Liver (tissue), 9 donors: ENCODE measurements around the gene ZNF518A. TPM values are rescaled to one million over a fixed set of nuclear protein-coding genes. Genes with fewer than 3 reads are reported as not detected.

ENCODE experiments used
- DNase-seq: peaks from one replicate; pipeline ENCODE4 v3.0.0-alpha.2; 2017; ENCODE audit warnings: low spot score
- H3K27ac ChIP-seq, 2 donors: one replicate each; pipeline ENCODE4 v1.7.0; 2013; ENCODE audit warnings: inconsistent platforms in 2 of 2, low read length in 2 of 2, control low read depth in 1 of 2, low read depth in 1 of 2, mild to moderate bottlenecking in 1 of 2
- H3K27me3 ChIP-seq, 4 donors: one replicate each; pipeline versions ENCODE4 v1.6.1 to v1.7.0; 2013; ENCODE audit warnings: low read length in 3 of 4, inconsistent platforms in 1 of 4, mild to moderate bottlenecking in 1 of 4, moderate library complexity in 1 of 4; ENCODE audit not compliant: control insufficient read depth in 4 of 4, insufficient read depth in 4 of 4
- H3K36me3 ChIP-seq, 4 donors: one replicate each; pipeline versions ENCODE4 v1.6.1 to v1.7.0; 2013; ENCODE audit warnings: low read length in 3 of 4, mild to moderate bottlenecking in 3 of 4, low read depth in 1 of 4, moderate library complexity in 1 of 4; ENCODE audit not compliant: control insufficient read depth in 4 of 4, insufficient read depth in 3 of 4
- H3K4me1 ChIP-seq, 4 donors: one replicate each; pipeline versions ENCODE4 v1.6.1 to v1.7.0; 2013; ENCODE audit warnings: low read length in 3 of 4, mild to moderate bottlenecking in 3 of 4, moderate library complexity in 1 of 4; ENCODE audit not compliant: control insufficient read depth in 4 of 4, insufficient read depth in 4 of 4
- H3K4me3 ChIP-seq, 3 donors: one replicate each; pipeline versions ENCODE4 v1.6.1 to v1.7.0; 2013; ENCODE audit warnings: low read length in 3 of 3, control low read depth in 1 of 3, low read depth in 1 of 3, mild to moderate bottlenecking in 1 of 3
- H3K9ac ChIP-seq, 2 donors: one replicate each; pipeline ENCODE4 v1.7.0; 2013; ENCODE audit warnings: low read length in 2 of 2, mild to moderate bottlenecking in 2 of 2, moderate library complexity in 2 of 2, control low read depth in 1 of 2, low read depth in 1 of 2
- H3K9me3 ChIP-seq, 4 donors: one replicate each; pipeline versions ENCODE4 v1.6.1 to v1.7.0; 2013; ENCODE audit warnings: low read length in 3 of 4; ENCODE audit not compliant: control insufficient read depth in 4 of 4
- ATF3 ChIP-seq: IDR thresholded peaks from 2 replicates; pipeline ENCODE4 v1.6.1; 2016; ENCODE audit warnings: antibody characterized with exemption
- CTCF ChIP-seq: fragments of 150-350 bp; IDR thresholded peaks from 2 replicates; pipeline ENCODE4 v1.5.1; 2017; ENCODE audit warnings: improper control_type of control experiment, low read depth, low read length; ENCODE audit not compliant: missing input control
- EGR1 ChIP-seq, 2 donors: IDR thresholded peaks; 2 replicates each; pipeline ENCODE4 v1.6.1; 2016 to 2018; ENCODE audit warnings: antibody characterized with exemption in 2 of 2, low read depth in 2 of 2
- FOXA1 ChIP-seq: IDR thresholded peaks from 2 replicates; pipeline ENCODE4 v1.6.1; 2016; ENCODE audit warnings: antibody characterized with exemption
- FOXA2 ChIP-seq: IDR thresholded peaks from 2 replicates; pipeline ENCODE4 v1.6.1; 2016; ENCODE audit warnings: antibody characterized with exemption
- GABPA ChIP-seq, 2 donors: IDR thresholded peaks in 1 of 2; conservative IDR thresholded peaks in 1 of 2; 2 replicates each; pipeline ENCODE4 v1.6.1; 2016; ENCODE audit warnings: antibody characterized with exemption in 2 of 2, mild to moderate bottlenecking in 1 of 2, moderate library complexity in 1 of 2
- HNF4A ChIP-seq, 2 donors: conservative IDR thresholded peaks; 2 replicates each; pipeline ENCODE4 v1.6.1; 2016; ENCODE audit warnings: antibody characterized with exemption in 2 of 2, mild to moderate bottlenecking in 2 of 2
- HNF4G ChIP-seq: IDR thresholded peaks from 2 replicates; pipeline ENCODE4 v1.6.1; 2016; ENCODE audit warnings: antibody characterized with exemption
- JUND ChIP-seq, 2 donors: IDR thresholded peaks; 2 replicates each; pipeline ENCODE4 v1.6.1; 2016; ENCODE audit warnings: antibody characterized with exemption in 2 of 2
- MAX ChIP-seq: IDR thresholded peaks from 2 replicates; pipeline ENCODE4 v1.6.1; 2016; ENCODE audit warnings: antibody characterized with exemption
- NR2F2 ChIP-seq: IDR thresholded peaks from 2 replicates; pipeline ENCODE4 v1.6.1; 2016; ENCODE audit warnings: antibody characterized with exemption
- RAD21 ChIP-seq, 2 donors: IDR thresholded peaks; 2 replicates each; pipeline ENCODE4 v1.6.1; 2016; ENCODE audit warnings: antibody characterized with exemption in 2 of 2, mild to moderate bottlenecking in 2 of 2
- REST ChIP-seq: IDR thresholded peaks from 2 replicates; pipeline ENCODE4 v1.6.1; 2016; ENCODE audit warnings: antibody characterized with exemption, mild to moderate bottlenecking
- RXRA ChIP-seq, 2 donors: IDR thresholded peaks; 2 replicates each; pipeline ENCODE4 v1.6.1; 2017 to 2018; ENCODE audit warnings: antibody characterized with exemption in 2 of 2, mild to moderate bottlenecking in 1 of 2
- SP1 ChIP-seq: IDR thresholded peaks from 2 replicates; pipeline ENCODE4 v1.6.1; 2018; ENCODE audit warnings: antibody characterized with exemption, mild to moderate bottlenecking
- TAF1 ChIP-seq: conservative IDR thresholded peaks from 2 replicates; pipeline ENCODE4 v1.6.1; 2016; ENCODE audit warnings: antibody characterized with exemption, mild to moderate bottlenecking
- YY1 ChIP-seq: IDR thresholded peaks from 2 replicates; pipeline ENCODE4 v1.6.1; 2016; ENCODE audit warnings: antibody characterized with exemption, mild to moderate bottlenecking
- ZBTB33 ChIP-seq: IDR thresholded peaks from 2 replicates; pipeline ENCODE4 v1.6.1; 2016; ENCODE audit warnings: antibody characterized with exemption
- whole genome bisulfite sequencing: extraction: QIAGEN DNeasy Blood & Tissue Kit; methylation state at CpG from one replicate; pipeline ENCODE4 v1.1.7; 2013; 5-methylcytosine and 5-hydroxymethylcytosine counted together
- polyA plus RNA-seq, 2 donors: library from polyadenylated mRNA; stranded (reverse) in 1 of 2; unstranded in 1 of 2; fragments of 200-250 nt in 1 of 2; fragments of >200 nt in 1 of 2; fragmentation: Nextera tagmentation in 1 of 2; extraction: Ambion mirVana in 1 of 2; gene quantifications; one replicate each; pipeline versions ENCODE4 v1.2.1 to v1.2.3, GENCODE V29; 2013 to 2015
- total RNA-seq, 2 donors: library from RNA; depleted of rRNA; stranded (reverse); fragments of >200 nt; gene quantifications; one replicate each; pipeline ENCODE4 v1.2.3, GENCODE V29; 2014
- donor health status: healthy.
- donor health status: healthy.
- donor health status: healthy.
- donor health status: healthy.
- donor health status: healthy.

Gene ZNF518A
- total and polyA plus RNA-seq, 4 donors = 1.8 to 23.0 (median 13.6) TPM

- TF ChIP-seq CTCF (peak; percentile 0), FOXA2 (no peak), RAD21 (IDR thresholded peaks at IDR 0.05) (peak; percentile 30), FOXA1 (no peak), ATF3 (peak; percentile 58), TAF1 (peak; percentile 86), YY1 (peak; percentile 99), EGR1 (IDR thresholded peaks at IDR 0.05; ENCODE audit: low read depth in 2 of 2) (peak; percentile 13 to 72), GABPA (IDR thresholded peaks at IDR 0.05 in 1 of 2, conservative IDR thresholded peaks at IDR 0.05 in 1 of 2) (peak; percentile 96 to 98), HNF4A (conservative IDR thresholded peaks at IDR 0.05) (peak; percentile 30 to 50), JUND (IDR thresholded peaks at IDR 0.05) (no peak), MAX (peak; percentile 90), NR2F2 (peak; percentile 56), REST (peak; percentile 64), HNF4G (no peak), ZBTB33 (peak; percentile 75), RXRA (IDR thresholded peaks at IDR 0.05) (peak in 1 of 2 donors; percentile 33), SP1 (peak; percentile 35)
- WGBS = 2% methylated on average over 47 of the region's 47 CpGs
- Histone ChIP-seq H3K27me3 (peaks cover 0 to 8% (median 4%) of the 10 kb centered on the region in 4 donors), H3K4me1 (peaks cover 0 to 16% (median 0%) of the 10 kb centered on the region in 4 donors), H3K4me3 (peak overlapping the region; percentile 59 to 95 (median 87)), H3K27ac (peak overlapping the region; percentile 88 to 94), H3K36me3 (no peaks in the 10 kb centered on the region), H3K9me3 (peaks cover 0 to 20% (median 13%) of the 10 kb centered on the region in 4 donors), H3K9ac (peak overlapping the region; percentile 61 to 82)
- DNase-seq = peak; percentile 90
Observed at GRCh38 chr10:96089670-96090462, 40.2 kb upstream of the ZNF518A start.
